ENCODE measurements around the gene MAGEB10.
"Not testable (repeated sequence)": the region's sequence is repeated elsewhere in the genome, so short reads cannot be mapped to it uniquely, and the experiment has no call there.

The MAGEB10 gene

GRCh38 chrX:27807690-27808089 is at the start of gene MAGEB10:
MAGEB10 (plus strand) TSS chrX:27807990; CDS start chrX:27821307, 13,317 bp downstream.
- no peak for DNase-seq

GRCh38 chrX:27765718-27766117 is 42.1 kb upstream of the MAGEB10 start:
- DNase-seq: no peak

GRCh38 chrX:27767387-27767786 is 40.4 kb upstream of the MAGEB10 start:
- no peak for DNase-seq

GRCh38 chrX:27775984-27776383 is 31.8 kb upstream of the MAGEB10 start:
- no peak for DNase-seq

GRCh38 chrX:27796640-27797257 is 11.0 kb upstream of the MAGEB10 start:
- DNase-seq: no peak

- no peak for DNase-seq
Observed at GRCh38 chrX:27797575-27797974, 10.2 kb upstream of the MAGEB10 start.

- DNase-seq: no peak
Observed at GRCh38 chrX:27808226-27808625, 436 bp downstream of the MAGEB10 start.

GRCh38 chrX:27808991-27809859 is 1.4 kb downstream of the MAGEB10 start:
- not testable (repeated sequence) for DNase-seq

GRCh38 chrX:27815209-27815608 is 7.4 kb downstream of the MAGEB10 start:
- no peak for DNase-seq

GRCh38 chrX:27823812-27824211 is 16.0 kb downstream of the MAGEB10 start:
- no peak for DNase-seq

GRCh38 chrX:27838185-27838584 is 30.4 kb downstream of the MAGEB10 start:
- no peak for DNase-seq

GRCh38 chrX:27840881-27841280 is 33.1 kb downstream of the MAGEB10 start:
- no peak for DNase-seq

- no peak for DNase-seq
Observed at GRCh38 chrX:27842859-27843258, 35.1 kb downstream of the MAGEB10 start.

GRCh38 chrX:27860337-27860736 is 52.5 kb downstream of the MAGEB10 start:
- no peak for DNase-seq

- DNase-seq: no peak
Observed at GRCh38 chrX:27863809-27864208, 56.0 kb downstream of the MAGEB10 start.

Measured in amniotic stem cell (primary cell).